Inflammatory macrophage treated with lipopolysaccharide for 1 hour (primary cell): ENCODE measurements around the gene NELFB.

Experiments used
- DNase-seq, 2 donors: peaks; one replicate each; pipeline ENCODE4 v3.0.0-alpha.2; 2020 to 2022

NELFB gene

GRCh38 chr9:137294681-137295237, 39.6 kb downstream of the NELFB start:
- DNase-seq: peak in 1 of 2 donors; percentile 16

- DNase-seq: peak in 1 of 2 donors; percentile 26
These were observed 40.2 kb downstream of the NELFB start for GRCh38 chr9:137295238-137295811.

GRCh38 chr9:137295849-137296669, 40.9 kb downstream of the NELFB start:
- no peak for DNase-seq

- DNase-seq: no peak
These were observed 41.8 kb downstream of the NELFB start for GRCh38 chr9:137296670-137297664.

- DNase-seq: no peak
These were observed 42.8 kb downstream of the NELFB start for GRCh38 chr9:137297966-137298365.

GRCh38 chr9:137298401-137299202, 43.5 kb downstream of the NELFB start:
- no peak for DNase-seq

GRCh38 chr9:137299203-137299565, 44.1 kb downstream of the NELFB start:
- DNase-seq: no peak

GRCh38 chr9:137299938-137300337, 44.8 kb downstream of the NELFB start:
- DNase-seq: no peak

- no peak for DNase-seq
These were observed 45.5 kb downstream of the NELFB start for GRCh38 chr9:137300567-137301080.

- DNase-seq: peak in 1 of 2 donors; percentile 19
These were observed 46.2 kb downstream of the NELFB start for GRCh38 chr9:137301081-137301947.

GRCh38 chr9:137302118-137302448, 47.0 kb downstream of the NELFB start, which contains the start of gene NRARP:
NRARP (minus strand) TSS chr9:137302271; CDS start chr9:137301928, 343 bp downstream.
- peak; percentile 80 to 90 for DNase-seq

- DNase-seq: peak in 1 of 2 donors; percentile 51
These were observed 47.5 kb downstream of the NELFB start for GRCh38 chr9:137302449-137303150.

- no peak for DNase-seq
These were observed 48.2 kb downstream of the NELFB start for GRCh38 chr9:137303151-137303892.

- DNase-seq: no peak
These were observed 48.8 kb downstream of the NELFB start for GRCh38 chr9:137303893-137304382.

GRCh38 chr9:137304383-137305059, 49.4 kb downstream of the NELFB start:
- DNase-seq: no peak

- peak; percentile 43 to 71 for DNase-seq
These were observed 50.1 kb downstream of the NELFB start for GRCh38 chr9:137305060-137305797.

GRCh38 chr9:137305798-137306065, 50.6 kb downstream of the NELFB start:
- no peak for DNase-seq
